Measurements from ENCODE around the gene DDIAS.

The DDIAS gene

DNA sequence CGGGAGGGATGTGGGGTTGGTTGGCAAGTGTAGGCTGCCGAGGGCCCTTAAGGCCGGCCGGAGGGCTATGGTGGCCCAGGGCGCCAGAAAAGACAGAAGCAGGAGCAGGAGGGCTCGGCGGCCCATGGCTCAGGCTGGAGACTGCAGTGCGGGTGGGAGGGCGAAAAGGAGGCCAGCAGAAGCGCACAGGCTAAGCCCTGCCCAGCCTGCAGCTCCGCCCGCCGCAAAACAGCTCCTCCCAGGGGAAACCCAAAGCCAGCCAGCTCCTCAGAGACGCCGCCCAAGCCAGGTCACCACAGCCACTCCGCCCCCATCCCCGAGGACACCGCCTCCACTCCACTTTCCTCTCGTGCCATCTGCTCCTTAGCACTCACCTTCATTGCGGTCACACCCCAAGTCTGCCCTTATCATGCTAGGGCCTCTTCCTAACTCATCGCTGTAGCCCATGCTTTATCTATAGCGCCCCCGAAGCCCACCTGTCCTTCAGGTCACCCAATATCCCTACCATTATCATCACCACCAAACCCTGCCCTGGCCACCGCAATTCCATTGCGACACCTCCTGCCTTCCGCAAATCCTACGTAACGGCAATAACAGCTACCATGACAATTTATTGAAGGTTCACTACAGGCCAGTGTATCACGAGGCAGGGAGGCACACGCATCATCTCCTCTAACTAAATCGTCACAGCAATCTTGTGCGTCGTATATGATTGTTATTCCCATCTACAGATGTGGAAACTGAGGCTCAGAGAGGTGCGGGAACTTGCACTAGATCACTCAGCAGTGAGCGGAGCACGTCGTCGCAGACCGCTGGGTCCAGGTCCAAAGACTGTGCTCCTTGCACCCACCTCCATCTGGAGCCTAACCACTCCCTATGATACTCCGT is 1.0 kb upstream of the DDIAS start, which contains the start of gene PRCP:
Gene PRCP, minus strand, starts transcription at position 154 of the 888 bp plus-strand sequence. Its CDS starts 28 bp downstream, at position 126.
- Histone ChIP-seq H3K4me1 (ENCODE audit: insufficient read depth, low read length, poor library complexity, severe bottlenecking) (no peaks in the 10 kb centered on the region), H3K4me2 (ENCODE audit: low read depth, low read length, poor library complexity, severe bottlenecking) (no peak within 1 kb of the TSS), H3K79me2 (ENCODE audit: insufficient read depth, low read length) (no peaks in the 10 kb centered on the region), H3K36me3 (ENCODE audit: insufficient read depth, low read length) (no peaks in the 10 kb centered on the region), H3K4me3 (ENCODE audit: low read length, poor library complexity, severe bottlenecking) (no peak within 1 kb of the TSS), H3K9me2 (replicated peaks; ENCODE audit: low read depth, low read length) (no peaks in the 10 kb centered on the region), H2AFZ (ENCODE audit: low read length) (no peak within 1 kb of the TSS), H3F3A (ENCODE audit: low read depth) (no peaks in the 10 kb centered on the region), H3K9ac (ENCODE audit: low read depth, low read length, poor library complexity, severe bottlenecking) (no peak within 1 kb of the TSS), H3K27me3 (ENCODE audit: insufficient read depth, low read length, poor library complexity, severe bottlenecking) (no peaks in the 10 kb centered on the region), H3K9me3 (ENCODE audit: insufficient read depth, low read depth, low read length) (no peaks in the 10 kb centered on the region), H4K20me1 (ENCODE audit: insufficient read depth, low read length, poor library complexity, severe bottlenecking) (no peaks in the 10 kb centered on the region)
- TF ChIP-seq EZH2phosphoT487 (IDR thresholded peaks at IDR 0.05; ENCODE audit: borderline replicate concordance) = no peak
- TF ChIP-seq, protein P1, sequence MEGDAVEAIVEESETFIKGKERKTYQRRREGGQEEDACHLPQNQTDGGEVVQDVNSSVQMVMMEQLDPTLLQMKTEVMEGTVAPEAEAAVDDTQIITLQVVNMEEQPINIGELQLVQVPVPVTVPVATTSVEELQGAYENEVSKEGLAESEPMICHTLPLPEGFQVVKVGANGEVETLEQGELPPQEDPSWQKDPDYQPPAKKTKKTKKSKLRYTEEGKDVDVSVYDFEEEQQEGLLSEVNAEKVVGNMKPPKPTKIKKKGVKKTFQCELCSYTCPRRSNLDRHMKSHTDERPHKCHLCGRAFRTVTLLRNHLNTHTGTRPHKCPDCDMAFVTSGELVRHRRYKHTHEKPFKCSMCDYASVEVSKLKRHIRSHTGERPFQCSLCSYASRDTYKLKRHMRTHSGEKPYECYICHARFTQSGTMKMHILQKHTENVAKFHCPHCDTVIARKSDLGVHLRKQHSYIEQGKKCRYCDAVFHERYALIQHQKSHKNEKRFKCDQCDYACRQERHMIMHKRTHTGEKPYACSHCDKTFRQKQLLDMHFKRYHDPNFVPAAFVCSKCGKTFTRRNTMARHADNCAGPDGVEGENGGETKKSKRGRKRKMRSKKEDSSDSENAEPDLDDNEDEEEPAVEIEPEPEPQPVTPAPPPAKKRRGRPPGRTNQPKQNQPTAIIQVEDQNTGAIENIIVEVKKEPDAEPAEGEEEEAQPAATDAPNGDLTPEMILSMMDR (conservative IDR thresholded peaks at IDR 0.05; ENCODE audit: low read length) = no peak

DNA sequence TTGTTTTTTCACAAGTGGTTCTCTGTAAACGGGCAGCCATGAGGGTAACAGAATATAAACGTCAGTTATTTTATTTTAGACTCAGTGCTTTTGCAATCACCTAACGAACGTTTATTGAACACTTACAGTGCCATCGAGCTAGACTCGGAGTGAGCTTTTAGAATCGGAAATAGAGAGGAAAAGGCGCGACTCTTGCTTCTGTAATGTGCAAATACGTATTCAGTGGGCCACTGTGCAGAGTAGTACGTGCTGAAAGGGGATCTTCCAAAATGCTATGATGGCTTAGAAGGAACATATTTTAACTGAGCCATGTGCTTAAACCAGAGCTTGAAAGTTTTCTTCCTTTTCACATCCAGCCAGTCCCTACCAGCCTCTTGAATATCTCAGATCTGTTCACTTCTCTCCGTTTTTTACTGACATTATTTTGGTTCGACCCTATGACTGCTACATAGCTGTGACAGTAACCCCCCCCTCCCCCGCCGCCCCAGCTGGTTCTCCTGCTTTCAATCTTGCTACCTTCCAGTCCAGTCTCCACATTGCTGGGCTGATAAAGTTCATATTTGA is 468 bp downstream of the DDIAS start:
- Histone ChIP-seq H3K9me2 (replicated peaks; ENCODE audit: low read depth, low read length) (no peaks in the 10 kb centered on the region), H3K36me3 (ENCODE audit: insufficient read depth, low read length) (no peaks in the 10 kb centered on the region), H4K20me1 (ENCODE audit: insufficient read depth, low read length, poor library complexity, severe bottlenecking) (no peaks in the 10 kb centered on the region), H3K4me2 (ENCODE audit: low read depth, low read length, poor library complexity, severe bottlenecking) (no peak overlapping the region), H3K4me3 (ENCODE audit: low read length, poor library complexity, severe bottlenecking) (no peak overlapping the region), H3K9me3 (ENCODE audit: insufficient read depth, low read depth, low read length) (no peaks in the 10 kb centered on the region), H3K9ac (ENCODE audit: low read depth, low read length, poor library complexity, severe bottlenecking) (no peak overlapping the region), H3F3A (ENCODE audit: low read depth) (no peaks in the 10 kb centered on the region), H3K4me1 (ENCODE audit: insufficient read depth, low read length, poor library complexity, severe bottlenecking) (no peaks in the 10 kb centered on the region), H3K79me2 (ENCODE audit: insufficient read depth, low read length) (no peaks in the 10 kb centered on the region), H2AFZ (ENCODE audit: low read length) (no peak overlapping the region), H3K27me3 (ENCODE audit: insufficient read depth, low read length, poor library complexity, severe bottlenecking) (no peaks in the 10 kb centered on the region)
- no peak for TF ChIP-seq EZH2phosphoT487 (IDR thresholded peaks at IDR 0.05; ENCODE audit: borderline replicate concordance)
- TF ChIP-seq, protein P1 (conservative IDR thresholded peaks at IDR 0.05; ENCODE audit: low read length) = no peak

DNA sequence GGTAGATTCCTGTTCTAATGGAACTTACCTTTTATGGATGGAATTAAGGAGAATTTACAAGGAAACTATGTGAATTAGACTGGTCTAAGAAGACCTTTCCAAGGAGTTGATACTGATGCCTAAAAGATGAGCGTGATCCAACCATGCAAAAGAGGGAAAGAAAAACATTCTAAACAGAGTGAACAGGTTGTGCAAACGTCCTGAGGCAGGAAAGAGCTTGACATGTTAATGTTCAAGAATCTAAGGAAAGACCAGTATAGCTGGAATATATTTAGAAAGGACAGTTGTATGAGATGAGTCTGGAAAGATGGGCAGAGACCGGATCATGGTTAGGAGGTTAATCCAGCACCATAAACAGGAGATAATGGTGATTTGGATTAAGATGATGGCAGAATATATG is 1.3 kb downstream of the DDIAS start:
- Histone ChIP-seq H3K79me2 (ENCODE audit: insufficient read depth, low read length) (no peaks in the 10 kb centered on the region), H2AFZ (ENCODE audit: low read length) (no peak overlapping the region), H3K9me3 (ENCODE audit: insufficient read depth, low read depth, low read length) (no peaks in the 10 kb centered on the region), H3K27me3 (ENCODE audit: insufficient read depth, low read length, poor library complexity, severe bottlenecking) (no peaks in the 10 kb centered on the region), H3K4me3 (ENCODE audit: low read length, poor library complexity, severe bottlenecking) (no peak overlapping the region), H3K9me2 (replicated peaks; ENCODE audit: low read depth, low read length) (no peaks in the 10 kb centered on the region), H3K4me1 (ENCODE audit: insufficient read depth, low read length, poor library complexity, severe bottlenecking) (no peaks in the 10 kb centered on the region), H4K20me1 (ENCODE audit: insufficient read depth, low read length, poor library complexity, severe bottlenecking) (no peaks in the 10 kb centered on the region), H3K36me3 (ENCODE audit: insufficient read depth, low read length) (no peaks in the 10 kb centered on the region), H3F3A (ENCODE audit: low read depth) (no peaks in the 10 kb centered on the region), H3K9ac (ENCODE audit: low read depth, low read length, poor library complexity, severe bottlenecking) (no peak overlapping the region), H3K4me2 (ENCODE audit: low read depth, low read length, poor library complexity, severe bottlenecking) (no peak overlapping the region)
- no peak for TF ChIP-seq EZH2phosphoT487 (IDR thresholded peaks at IDR 0.05; ENCODE audit: borderline replicate concordance)
- TF ChIP-seq, protein P1 (conservative IDR thresholded peaks at IDR 0.05; ENCODE audit: low read length) = no peak
